Neural progenitor cell (in vitro differentiated cells): ENCODE measurements around the gene ENTPD5.

Source experiments
- EZH2 ChIP-seq: fragments of 200-600 bp; sonication (generic); IDR thresholded peaks from 2 replicates; pipeline ENCODE4 v1.6.1; 2017; ENCODE audit warnings: antibody characterized with exemption, mild to moderate bottlenecking, moderate library complexity
- TF ChIP-seq, protein P1 (sequence below): fragments of 200-600 bp; sonication (generic); IDR thresholded peaks from 2 replicates; pipeline ENCODE4 v1.5.1; 2017; ENCODE audit warnings: antibody characterized with exemption, mild to moderate bottlenecking

DNA sequence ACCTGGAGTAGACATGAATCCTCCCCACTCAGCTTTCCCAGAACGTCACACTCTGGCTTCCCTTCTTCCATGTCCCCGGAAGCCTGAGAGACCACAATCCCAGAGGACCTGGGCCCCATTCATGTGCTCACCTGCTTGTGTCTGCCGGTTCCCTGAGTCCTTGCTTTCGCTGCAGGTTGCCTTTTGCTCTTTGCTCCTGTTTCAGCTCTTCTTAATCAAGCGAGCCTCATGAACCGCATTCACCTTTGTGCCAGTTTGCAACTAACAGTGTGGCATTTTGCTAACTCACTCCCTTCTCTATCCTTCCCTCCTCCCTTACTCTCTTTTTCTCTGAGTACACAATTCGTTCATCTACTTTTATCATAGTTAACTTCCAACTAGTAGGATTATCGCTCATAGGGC is 23.1 kb downstream of the ENTPD5 start:
- TF ChIP-seq, protein P1, sequence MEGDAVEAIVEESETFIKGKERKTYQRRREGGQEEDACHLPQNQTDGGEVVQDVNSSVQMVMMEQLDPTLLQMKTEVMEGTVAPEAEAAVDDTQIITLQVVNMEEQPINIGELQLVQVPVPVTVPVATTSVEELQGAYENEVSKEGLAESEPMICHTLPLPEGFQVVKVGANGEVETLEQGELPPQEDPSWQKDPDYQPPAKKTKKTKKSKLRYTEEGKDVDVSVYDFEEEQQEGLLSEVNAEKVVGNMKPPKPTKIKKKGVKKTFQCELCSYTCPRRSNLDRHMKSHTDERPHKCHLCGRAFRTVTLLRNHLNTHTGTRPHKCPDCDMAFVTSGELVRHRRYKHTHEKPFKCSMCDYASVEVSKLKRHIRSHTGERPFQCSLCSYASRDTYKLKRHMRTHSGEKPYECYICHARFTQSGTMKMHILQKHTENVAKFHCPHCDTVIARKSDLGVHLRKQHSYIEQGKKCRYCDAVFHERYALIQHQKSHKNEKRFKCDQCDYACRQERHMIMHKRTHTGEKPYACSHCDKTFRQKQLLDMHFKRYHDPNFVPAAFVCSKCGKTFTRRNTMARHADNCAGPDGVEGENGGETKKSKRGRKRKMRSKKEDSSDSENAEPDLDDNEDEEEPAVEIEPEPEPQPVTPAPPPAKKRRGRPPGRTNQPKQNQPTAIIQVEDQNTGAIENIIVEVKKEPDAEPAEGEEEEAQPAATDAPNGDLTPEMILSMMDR: no peak
- TF ChIP-seq EZH2: no peak
